GM12878 (cell line): ENCODE measurements around the gene IQSEC2. TPM values are rescaled to one million over a fixed set of nuclear protein-coding genes. Genes with fewer than 3 reads are reported as not detected.

Source experiments
- ATAC-seq: fragments of 200-7000 bp; cut with Tn5 transposase; 3 replicates; pipeline ENCODE4 v1.9.1; 2020; ENCODE audit warnings: mild to moderate bottlenecking, moderate library complexity
- BruUV-seq: library from RNA; stranded (reverse); fragments of 400-500 nt; replicated peaks from 2 replicates; lab custom pipeline; 2021; lab: Mats Ljungman, UMichigan
- CTCF ChIA-PET: fragments of 300-600 bp; sonication (Branson Sonifier 250); formaldehyde crosslinking; extraction: SDS; loops from one replicate; lab custom pipeline; 2021; ENCODE audit warnings: inconsistent platforms; lab: Yijun Ruan, JAX
- POLR2A ChIA-PET: fragments of 350-600 bp; formaldehyde crosslinking; extraction: SDS; loops from one replicate; lab custom pipeline; 2021; ENCODE audit warnings: inconsistent platforms; lab: Charles Lee
- RAD21 ChIA-PET: fragments of 300-600 bp; sonication (Branson Sonifier 250); formaldehyde crosslinking; loops from one replicate; lab custom pipeline; 2023; ENCODE audit warnings: antibody characterized with exemption; ENCODE audit not compliant: unreplicated experiment; lab: Charles Lee
- SMC1A ChIA-PET: fragments of 300-600 bp; sonication (Branson Sonifier 250); formaldehyde crosslinking; loops from one replicate; lab custom pipeline; 2023; ENCODE audit not compliant: unreplicated experiment, uncharacterized antibody; lab: Charles Lee
- DNase-seq: peaks from one replicate; pipeline ENCODE4 v3.0.0-alpha.2; 2011; ENCODE audit warnings: low read depth, low spot score
- FAIRE-seq: peaks from 3 replicates; lab custom pipeline; 2011; peaks lifted over from hg19 to GRCh38; lab: Jason Lieb, UNC
- H2AFZ ChIP-seq: 2 replicates; pipeline ENCODE4 v1.6.0; 2011; ENCODE audit warnings: low read depth, low read length, control low read depth; ENCODE audit not compliant: control insufficient read depth
- H3K27ac ChIP-seq: 2 replicates; pipeline ENCODE4 v1.5.1; 2011; ENCODE audit warnings: control low read depth; ENCODE audit not compliant: control insufficient read depth, insufficient read depth
- H3K27me3 ChIP-seq, 2 experiments: replicated peaks in 1 of 2; 2 replicates each; pipeline versions ENCODE4 v1.6.0 to v1.6.1; 2011; ENCODE audit warnings: low read length in 1 of 2; ENCODE audit not compliant: control insufficient read depth in 2 of 2, insufficient read depth in 2 of 2
- H3K36me3 ChIP-seq, 2 experiments: 2 replicates each; pipeline ENCODE4 v1.5.1; 2011; ENCODE audit warnings: low read length in 1 of 2; ENCODE audit not compliant: control insufficient read depth in 2 of 2, insufficient read depth in 2 of 2
- H3K4me1 ChIP-seq: 2 replicates; pipeline ENCODE4 v1.6.1; 2011; ENCODE audit warnings: mild to moderate bottlenecking, low read length, moderate library complexity, mixed read lengths; ENCODE audit not compliant: control insufficient read depth, insufficient read depth
- H3K4me2 ChIP-seq: 2 replicates; pipeline ENCODE4 v1.6.0; 2011; ENCODE audit warnings: control low read depth; ENCODE audit not compliant: control insufficient read depth, insufficient read depth
- H3K4me3 ChIP-seq: fragments of 200-600 bp; sonication (generic); 2 replicates; pipeline ENCODE4 v1.5.1; 2016
- H3K79me2 ChIP-seq: 2 replicates; pipeline ENCODE4 v1.6.0; 2011; ENCODE audit warnings: low read length; ENCODE audit not compliant: control insufficient read depth, insufficient read depth
- H3K9ac ChIP-seq: 2 replicates; pipeline ENCODE4 v1.8.0; 2011; ENCODE audit warnings: low read length, control low read depth, mixed read lengths; ENCODE audit not compliant: control insufficient read depth, insufficient read depth
- H3K9me3 ChIP-seq: replicated peaks from 3 replicates; pipeline ENCODE4 v1.5.1; 2011; ENCODE audit warnings: mild to moderate bottlenecking, low read length; ENCODE audit not compliant: control insufficient read depth, insufficient read depth
- H4K20me1 ChIP-seq: 2 replicates; pipeline ENCODE4 v1.6.0; 2011; ENCODE audit not compliant: control insufficient read depth, insufficient read depth
- ETV6 ChIP-seq, 2 experiments: fragments of 450-650 bp in 1 of 2; IDR thresholded peaks in 1 of 2; conservative IDR thresholded peaks in 1 of 2; 2 replicates each; pipeline ENCODE4 v1.6.1; 2014; ENCODE audit warnings: antibody characterized with exemption in 1 of 2, borderline replicate concordance in 1 of 2, low read depth in 1 of 2, mild to moderate bottlenecking in 1 of 2, moderate library complexity in 1 of 2
- EZH2 ChIP-seq: IDR thresholded peaks from 2 replicates; pipeline ENCODE4 v1.6.1; 2012; ENCODE audit warnings: low read depth, mild to moderate bottlenecking, control low read depth, inconsistent platforms, low read length, borderline replicate concordance; ENCODE audit not compliant: control insufficient read depth
- JUND ChIP-seq: IDR thresholded peaks from 2 replicates; pipeline ENCODE4 v1.6.1; 2012; ENCODE audit warnings: low read depth, mild to moderate bottlenecking, low read length, improper control_type of control experiment, moderate library complexity
- RAD21 ChIP-seq: IDR thresholded peaks from 2 replicates; pipeline ENCODE4 v1.6.1; 2011; ENCODE audit warnings: mild to moderate bottlenecking, low read depth, low read length, moderate library complexity; ENCODE audit not compliant: insufficient read depth
- RCOR1 ChIP-seq: conservative IDR thresholded peaks from 2 replicates; pipeline ENCODE4 v1.6.1; 2012; ENCODE audit warnings: low read depth, low read length, improper control_type of control experiment
- RELA ChIP-seq: fragments of 450-650 bp; IDR thresholded peaks from 2 replicates; pipeline ENCODE4 v1.8.0; 2014; ENCODE audit warnings: borderline replicate concordance; ENCODE audit not compliant: partially characterized antibody
- SMC3 ChIP-seq: IDR thresholded peaks from 2 replicates; pipeline ENCODE4 v1.6.1; 2011; ENCODE audit warnings: low read length, improper control_type of control experiment, borderline replicate concordance
- SPI1 ChIP-seq: IDR thresholded peaks from 2 replicates; pipeline ENCODE4 v1.6.1; 2011; ENCODE audit warnings: low read depth, mild to moderate bottlenecking, low read length, moderate library complexity, borderline replicate concordance; ENCODE audit not compliant: insufficient read depth
- WGBS: methylation state at CpG from one replicate; pipeline ENCODE4 v1.1.6; 2016; ENCODE audit warnings: low lambda C conversion rate; ENCODE audit not compliant: insufficient replicate concordance, insufficient coverage; ENCODE audit errors: missing lambda C conversion rate; 5-methylcytosine and 5-hydroxymethylcytosine counted together
- in situ Hi-C: fragments of 300-500 bp; cut with MboI; formaldehyde crosslinking; loops from 9 replicates; pipeline ENCODE4 v1.14.3; 2018; ENCODE audit warnings: mixed read lengths
- intact Hi-C: fragments of 100-400 bp; cut with micrococcal nuclease; formaldehyde crosslinking; loops from one replicate; pipeline ENCODE4 v1.14.2; 2022; ENCODE audit not compliant: unreplicated experiment
- polyA plus RNA-seq, 11 experiments: library from polyadenylated mRNA; depleted of rRNA in 4 of 11; unstranded in 6 of 11; stranded (reverse) in 5 of 11; fragments of >200 nt; fragmentation: Nextera tagmentation in 4 of 11; fragmentation: Illumina TruSeq in 1 of 11; extraction: Ambion mirVana in 4 of 11; extraction: Trizol in 1 of 11; gene quantifications; 1 replicate in 1 of 11; 2 replicates in 10 of 11; pipeline versions ENCODE4 v1.2.1 to v1.2.3, GENCODE V29; 2011 to 2016; ENCODE audit warnings: inconsistent platforms in 2 of 11, missing spikeins in 2 of 11, low read depth in 1 of 11
- total RNA-seq, 4 experiments: library from RNA; depleted of rRNA in 3 of 4; stranded (reverse); fragments of >200 nt in 3 of 4; fragmentation: Illumina TruSeq in 1 of 4; extraction: Trizol in 1 of 4; gene quantifications; 2 replicates each; pipeline versions ENCODE4 v1.2.1 to v1.2.3, GENCODE V29; 2013 to 2021
- TF ChIP-seq, protein P1 (sequence below): fragments of 450-650 bp; IDR thresholded peaks from 2 replicates; pipeline ENCODE4 v1.6.1; 2018; ENCODE audit warnings: borderline replicate concordance, mild to moderate bottlenecking; ENCODE audit not compliant: partially characterized antibody
- TF ChIP-seq, protein P2 (sequence below): IDR thresholded peaks from 2 replicates; pipeline ENCODE4 v1.6.1; 2012; ENCODE audit warnings: mild to moderate bottlenecking, low read depth, low read length
- TF ChIP-seq, protein P3 (sequence below), 3 experiments: IDR thresholded peaks in 2 of 3; conservative IDR thresholded peaks in 1 of 3; 2 replicates each; pipeline ENCODE4 v1.5.1; 2011; ENCODE audit warnings: low read depth in 3 of 3, low read length in 3 of 3, mild to moderate bottlenecking in 3 of 3, control low read depth in 2 of 3, moderate library complexity in 2 of 3, inconsistent platforms in 1 of 3, mixed read lengths in 1 of 3; ENCODE audit not compliant: control insufficient read depth in 2 of 3, insufficient read depth in 1 of 3; ENCODE audit errors: extremely low read depth in 1 of 3

Gene IQSEC2
- total and polyA plus RNA-seq, 10 of the 15 experiments (the other 5 are each of a cell fraction or from before 2014, with no cell fraction given) = 0.01 to 0.23 (median 0.04) TPM; not detected in 3

DNA sequence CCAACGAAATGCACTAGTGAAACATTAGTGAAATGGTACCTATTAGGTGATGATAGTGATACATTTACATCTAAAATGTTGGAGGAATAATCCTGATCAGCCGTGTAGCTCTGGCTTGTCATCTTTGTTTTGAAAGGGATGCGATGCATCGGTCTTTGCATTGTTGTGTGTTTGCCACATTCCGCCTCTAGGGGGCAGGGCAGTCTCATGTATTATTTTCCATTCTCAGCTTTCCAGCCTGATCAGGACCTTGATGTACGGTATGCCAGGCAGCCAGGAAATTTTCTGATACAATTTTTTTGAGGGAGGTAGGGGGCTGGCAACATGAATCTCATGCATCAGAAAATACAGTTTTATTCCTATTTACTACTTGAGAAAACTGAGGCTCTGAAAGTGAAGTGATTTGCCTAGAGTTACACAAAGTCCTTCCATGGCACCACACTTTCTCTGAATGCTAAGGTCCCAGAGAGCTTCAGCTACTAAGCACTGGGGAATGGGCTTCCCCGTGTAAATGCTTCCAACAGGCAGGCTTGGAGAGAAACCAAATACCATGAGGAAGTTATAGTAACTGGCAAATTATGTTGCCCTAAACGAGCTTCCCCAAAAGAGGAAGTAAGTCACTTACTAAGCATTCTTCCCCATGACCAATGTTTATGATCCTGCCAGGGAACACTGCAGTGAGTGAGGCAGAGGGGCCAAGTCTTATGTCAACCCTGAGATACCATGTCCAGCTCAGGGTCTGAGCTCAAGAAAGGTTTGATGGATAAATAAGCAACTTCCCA, 31.8 kb upstream of the IQSEC2 start:
- CTCF ChIA-PET = interaction anchor here (0.7 to 9.2 kb wide), 37 partner anchors 10 to 518 kb away, joined by 3 to 122 read pairs (median 5); partner anchors contain the start of gene HSD17B10
- FAIRE-seq = peak; percentile 95

More for the DNA sequence above, 31.8 kb upstream of the IQSEC2 start:
- no peak overlapping the region; the same call in 1 of the 2 replicates for H2AFZ ChIP-seq
- WGBS = 1% methylated on average over 8 of the region's 8 CpGs
- TF ChIP-seq, protein P1, sequence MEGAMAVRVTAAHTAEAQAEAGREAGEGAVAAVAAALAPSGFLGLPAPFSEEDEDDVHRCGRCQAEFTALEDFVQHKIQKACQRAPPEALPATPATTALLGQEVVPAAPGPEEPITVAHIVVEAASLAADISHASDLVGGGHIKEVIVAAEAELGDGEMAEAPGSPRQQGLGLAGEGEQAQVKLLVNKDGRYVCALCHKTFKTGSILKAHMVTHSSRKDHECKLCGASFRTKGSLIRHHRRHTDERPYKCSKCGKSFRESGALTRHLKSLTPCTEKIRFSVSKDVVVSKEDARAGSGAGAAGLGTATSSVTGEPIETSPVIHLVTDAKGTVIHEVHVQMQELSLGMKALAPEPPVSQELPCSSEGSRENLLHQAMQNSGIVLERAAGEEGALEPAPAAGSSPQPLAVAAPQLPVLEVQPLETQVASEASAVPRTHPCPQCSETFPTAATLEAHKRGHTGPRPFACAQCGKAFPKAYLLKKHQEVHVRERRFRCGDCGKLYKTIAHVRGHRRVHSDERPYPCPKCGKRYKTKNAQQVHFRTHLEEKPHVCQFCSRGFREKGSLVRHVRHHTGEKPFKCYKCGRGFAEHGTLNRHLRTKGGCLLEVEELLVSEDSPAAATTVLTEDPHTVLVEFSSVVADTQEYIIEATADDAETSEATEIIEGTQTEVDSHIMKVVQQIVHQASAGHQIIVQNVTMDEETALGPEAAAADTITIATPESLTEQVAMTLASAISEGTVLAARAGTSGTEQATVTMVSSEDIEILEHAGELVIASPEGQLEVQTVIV = no peak
- no peak for TF ChIP-seq EZH2
- TF ChIP-seq, protein P2, sequence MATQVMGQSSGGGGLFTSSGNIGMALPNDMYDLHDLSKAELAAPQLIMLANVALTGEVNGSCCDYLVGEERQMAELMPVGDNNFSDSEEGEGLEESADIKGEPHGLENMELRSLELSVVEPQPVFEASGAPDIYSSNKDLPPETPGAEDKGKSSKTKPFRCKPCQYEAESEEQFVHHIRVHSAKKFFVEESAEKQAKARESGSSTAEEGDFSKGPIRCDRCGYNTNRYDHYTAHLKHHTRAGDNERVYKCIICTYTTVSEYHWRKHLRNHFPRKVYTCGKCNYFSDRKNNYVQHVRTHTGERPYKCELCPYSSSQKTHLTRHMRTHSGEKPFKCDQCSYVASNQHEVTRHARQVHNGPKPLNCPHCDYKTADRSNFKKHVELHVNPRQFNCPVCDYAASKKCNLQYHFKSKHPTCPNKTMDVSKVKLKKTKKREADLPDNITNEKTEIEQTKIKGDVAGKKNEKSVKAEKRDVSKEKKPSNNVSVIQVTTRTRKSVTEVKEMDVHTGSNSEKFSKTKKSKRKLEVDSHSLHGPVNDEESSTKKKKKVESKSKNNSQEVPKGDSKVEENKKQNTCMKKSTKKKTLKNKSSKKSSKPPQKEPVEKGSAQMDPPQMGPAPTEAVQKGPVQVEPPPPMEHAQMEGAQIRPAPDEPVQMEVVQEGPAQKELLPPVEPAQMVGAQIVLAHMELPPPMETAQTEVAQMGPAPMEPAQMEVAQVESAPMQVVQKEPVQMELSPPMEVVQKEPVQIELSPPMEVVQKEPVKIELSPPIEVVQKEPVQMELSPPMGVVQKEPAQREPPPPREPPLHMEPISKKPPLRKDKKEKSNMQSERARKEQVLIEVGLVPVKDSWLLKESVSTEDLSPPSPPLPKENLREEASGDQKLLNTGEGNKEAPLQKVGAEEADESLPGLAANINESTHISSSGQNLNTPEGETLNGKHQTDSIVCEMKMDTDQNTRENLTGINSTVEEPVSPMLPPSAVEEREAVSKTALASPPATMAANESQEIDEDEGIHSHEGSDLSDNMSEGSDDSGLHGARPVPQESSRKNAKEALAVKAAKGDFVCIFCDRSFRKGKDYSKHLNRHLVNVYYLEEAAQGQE = no peak
- TF ChIP-seq ETV6 (conservative IDR thresholded peaks at IDR 0.05 in 1 of 2, IDR thresholded peaks at IDR 0.05 in 1 of 2; ENCODE audit: borderline replicate concordance in 1 of 2, low read depth in 1 of 2) = no peak
- peak; percentile 52; the same call in 1 of the 2 replicates for TF ChIP-seq SMC3
- TF ChIP-seq RCOR1 = no peak
- no peak for TF ChIP-seq RELA
- no peak for TF ChIP-seq JUND
- TF ChIP-seq SPI1 = 0 out of 2 replicates have a peak, but pooled peaks have one; percentile 9
- peak; percentile 71 for TF ChIP-seq RAD21
- TF ChIP-seq, protein P3, sequence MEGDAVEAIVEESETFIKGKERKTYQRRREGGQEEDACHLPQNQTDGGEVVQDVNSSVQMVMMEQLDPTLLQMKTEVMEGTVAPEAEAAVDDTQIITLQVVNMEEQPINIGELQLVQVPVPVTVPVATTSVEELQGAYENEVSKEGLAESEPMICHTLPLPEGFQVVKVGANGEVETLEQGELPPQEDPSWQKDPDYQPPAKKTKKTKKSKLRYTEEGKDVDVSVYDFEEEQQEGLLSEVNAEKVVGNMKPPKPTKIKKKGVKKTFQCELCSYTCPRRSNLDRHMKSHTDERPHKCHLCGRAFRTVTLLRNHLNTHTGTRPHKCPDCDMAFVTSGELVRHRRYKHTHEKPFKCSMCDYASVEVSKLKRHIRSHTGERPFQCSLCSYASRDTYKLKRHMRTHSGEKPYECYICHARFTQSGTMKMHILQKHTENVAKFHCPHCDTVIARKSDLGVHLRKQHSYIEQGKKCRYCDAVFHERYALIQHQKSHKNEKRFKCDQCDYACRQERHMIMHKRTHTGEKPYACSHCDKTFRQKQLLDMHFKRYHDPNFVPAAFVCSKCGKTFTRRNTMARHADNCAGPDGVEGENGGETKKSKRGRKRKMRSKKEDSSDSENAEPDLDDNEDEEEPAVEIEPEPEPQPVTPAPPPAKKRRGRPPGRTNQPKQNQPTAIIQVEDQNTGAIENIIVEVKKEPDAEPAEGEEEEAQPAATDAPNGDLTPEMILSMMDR (IDR thresholded peaks at IDR 0.05 in 2 of 3, conservative IDR thresholded peaks at IDR 0.05 in 1 of 3; ENCODE audit: control insufficient read depth in 2 of 3, extremely low read depth in 1 of 3, insufficient read depth in 1 of 3, low read depth in 3 of 3, low read length in 3 of 3) = peak; percentile 65 to 91 (median 88)
- ChIA-PET SMC1A (interaction anchor here (0.9 to 2.5 kb wide), 14 partner anchors 8 to 169 kb away, joined by 3 to 17 read pairs (median 4); partner anchors contain the start of genes RIBC1 and SMC1A), POLR2A (no interaction called here), RAD21 (interaction anchor here (0.9 to 3.1 kb wide), 14 partner anchors 10 to 371 kb away, joined by 3 to 21 read pairs (median 4); no protein-coding TSS in a partner anchor)
- H3K9ac ChIP-seq = no peak overlapping the region
- in situ Hi-C loops (loop anchor here (5.0 kb wide), 1 partner anchor 119 kb away; the partner anchor contains the start of gene HSD17B10), intact Hi-C loops (loop anchor here (2.0 to 10.0 kb wide), 3 partner anchors 124 to 1752 kb away; no protein-coding TSS in a partner anchor)
- no peaks in the 10 kb centered on the region for H3K36me3 ChIP-seq
- no peak overlapping the region for H3K4me2 ChIP-seq
- peaks cover 0 to 2% of the 10 kb centered on the region in 2 experiments; a peak in 1 of 4 replicates for H3K27me3 ChIP-seq
- H3K79me2 ChIP-seq = no peaks in the 10 kb centered on the region
- no peaks in the 10 kb centered on the region for H3K9me3 ChIP-seq
- ATAC-seq (peak; percentile 78), DNase-seq (peak; percentile 17)
- no peak overlapping the region for H3K27ac ChIP-seq
- H3K4me3 ChIP-seq = no peak overlapping the region
- peaks cover 3% of the 10 kb centered on the region; the same call in 1 of the 2 replicates for H3K4me1 ChIP-seq
- no peaks in the 10 kb centered on the region for H4K20me1 ChIP-seq
- BruUV-seq = no TSS peak
